SK-N-SH treated with all-trans-retinoic acid at 6 μM for 48 hours (cell line): ENCODE data around the gene RIMBP2.

Source experiments
- ATAC-seq: fragments of 200-7000 bp; cut with Tn5 transposase; 3 replicates; pipeline ENCODE4 v1.9.1; 2020; ENCODE audit warnings: mild to moderate bottlenecking, moderate library complexity
- ARNTL ChIP-seq: fragments of 450-650 bp; formaldehyde crosslinking; IDR thresholded peaks from 2 replicates; pipeline ENCODE4 v1.5.0; 2020; ENCODE audit warnings: low read depth, mild to moderate bottlenecking, moderate library complexity, borderline replicate concordance
- BACH2 ChIP-seq: fragments of 250-450 bp; sonication (Bioruptor Pico); IDR thresholded peaks from 2 replicates; pipeline ENCODE4 v1.9.0; 2021; ENCODE audit warnings: mild to moderate bottlenecking, borderline replicate concordance
- CREB5 ChIP-seq: fragments of 250-450 bp; sonication (Bioruptor Pico); IDR thresholded peaks from 2 replicates; pipeline ENCODE4 v1.5.1; 2020; ENCODE audit warnings: low read depth, mild to moderate bottlenecking, moderate library complexity
- CSDC2 ChIP-seq: fragments of 250-450 bp; sonication (Bioruptor Pico); IDR thresholded peaks from 2 replicates; pipeline ENCODE4 v1.5.0; 2020; ENCODE audit warnings: mild to moderate bottlenecking, moderate library complexity
- CSRNP3 ChIP-seq: fragments of 250-450 bp; sonication (Bioruptor Pico); IDR thresholded peaks from 2 replicates; pipeline ENCODE4 v1.5.1; 2021; ENCODE audit warnings: mild to moderate bottlenecking, moderate library complexity
- ESRRG ChIP-seq: fragments of 250-450 bp; sonication (Bioruptor Pico); IDR thresholded peaks from 2 replicates; pipeline ENCODE4 v1.6.1; 2021; ENCODE audit warnings: mild to moderate bottlenecking
- ISL1 ChIP-seq: fragments of 250-450 bp; sonication (Bioruptor Pico); IDR thresholded peaks from 2 replicates; pipeline ENCODE4 v2.1.2; 2022; ENCODE audit warnings: mild to moderate bottlenecking, moderate library complexity
- OSR1 ChIP-seq: fragments of 250-450 bp; sonication (Bioruptor Pico); IDR thresholded peaks from 2 replicates; pipeline ENCODE4 v1.8.0; 2022; ENCODE audit warnings: moderate library complexity, mild to moderate bottlenecking, inconsistent platforms
- PATZ1 ChIP-seq: fragments of 250-450 bp; sonication (Bioruptor Pico); IDR thresholded peaks from 2 replicates; pipeline ENCODE4 v1.8.0; 2020; ENCODE audit warnings: mild to moderate bottlenecking, moderate library complexity, borderline replicate concordance
- POU6F1 ChIP-seq: fragments of 250-450 bp; sonication (Bioruptor Pico); IDR thresholded peaks from 2 replicates; pipeline ENCODE4 v1.8.0; 2021; ENCODE audit warnings: low read depth, mild to moderate bottlenecking, moderate library complexity, borderline replicate concordance
- PPARA ChIP-seq: fragments of 250-450 bp; sonication (Bioruptor Pico); IDR thresholded peaks from 2 replicates; pipeline ENCODE4 v1.5.0; 2020; ENCODE audit warnings: mild to moderate bottlenecking, borderline replicate concordance
- SNAI2 ChIP-seq: fragments of 250-450 bp; sonication (Bioruptor Pico); IDR thresholded peaks from 2 replicates; pipeline ENCODE4 v1.5.0; 2020; ENCODE audit warnings: mild to moderate bottlenecking, moderate library complexity
- TCF4 ChIP-seq: fragments of 250-450 bp; sonication (Bioruptor Pico); IDR thresholded peaks from 2 replicates; pipeline ENCODE4 v1.8.0; 2021; ENCODE audit warnings: mild to moderate bottlenecking, moderate library complexity, borderline replicate concordance
- TOX ChIP-seq: fragments of 250-450 bp; sonication (Bioruptor Pico); IDR thresholded peaks from 2 replicates; pipeline ENCODE4 v1.8.0; 2021; ENCODE audit warnings: mild to moderate bottlenecking, moderate library complexity, borderline replicate concordance
- TSHZ2 ChIP-seq: fragments of 250-450 bp; sonication (Bioruptor Pico); IDR thresholded peaks from 2 replicates; pipeline ENCODE4 v1.5.0; 2020; ENCODE audit warnings: mild to moderate bottlenecking, moderate library complexity
- ZC3H10 ChIP-seq: fragments of 250-450 bp; sonication (Bioruptor Pico); IDR thresholded peaks from 2 replicates; pipeline ENCODE4 v1.5.1; 2021; ENCODE audit warnings: mild to moderate bottlenecking, moderate library complexity
- ZFP3 ChIP-seq: fragments of 250-450 bp; sonication (Bioruptor Pico); IDR thresholded peaks from 2 replicates; pipeline ENCODE4 v1.5.0; 2020; ENCODE audit warnings: mild to moderate bottlenecking, moderate library complexity
- ZNF565 ChIP-seq: fragments of 450-650 bp; formaldehyde crosslinking; conservative IDR thresholded peaks from 2 replicates; pipeline ENCODE4 v1.5.0; 2020; ENCODE audit warnings: low read depth, mild to moderate bottlenecking, moderate library complexity
- ZNF70 ChIP-seq: fragments of 450-650 bp; formaldehyde crosslinking; IDR thresholded peaks from 2 replicates; pipeline ENCODE4 v1.5.0; 2020; ENCODE audit warnings: mild to moderate bottlenecking, moderate library complexity
- ZNF8 ChIP-seq: fragments of 450-650 bp; formaldehyde crosslinking; IDR thresholded peaks from 2 replicates; pipeline ENCODE4 v1.5.0; 2020; ENCODE audit warnings: mild to moderate bottlenecking, moderate library complexity

The RIMBP2 gene

GRCh38 chr12:130483616-130484180 lies 232.4 kb downstream of the RIMBP2 start:
- TF ChIP-seq ZNF70 (no peak), BACH2 (CRISPR knock-in tag) (no peak), SNAI2 (CRISPR knock-in tag) (no peak), CSRNP3 (CRISPR knock-in tag) (no peak), ISL1 (CRISPR knock-in tag) (no peak), ZC3H10 (CRISPR knock-in tag) (no peak), OSR1 (CRISPR knock-in tag) (no peak), TOX (no peak), CREB5 (CRISPR knock-in tag) (no peak), ZNF565 (CRISPR knock-in tag) (no peak), ZNF8 (no peak), TSHZ2 (CRISPR knock-in tag) (no peak), ESRRG (CRISPR knock-in tag) (no peak), PPARA (no peak), ARNTL (no peak), CSDC2 (no peak), PATZ1 (CRISPR knock-in tag) (no peak), ZFP3 (CRISPR knock-in tag) (no peak)

GRCh38 chr12:130482448-130482847 lies 233.7 kb downstream of the RIMBP2 start:
- TF ChIP-seq OSR1 (CRISPR knock-in tag) (no peak), ZC3H10 (CRISPR knock-in tag) (no peak)
- TF ChIP-seq, all 23 proteins: peak for 0
- no peak for ATAC-seq

More at GRCh38 chr12:130483616-130484180, 232.4 kb downstream of the RIMBP2 start:
- no peak for ATAC-seq

- ATAC-seq = no peak
- TF ChIP-seq CREB5 (CRISPR knock-in tag) (no peak), TCF4 (CRISPR knock-in tag) (no peak), TSHZ2 (CRISPR knock-in tag) (no peak), CSRNP3 (CRISPR knock-in tag) (no peak), PATZ1 (CRISPR knock-in tag) (no peak), ESRRG (CRISPR knock-in tag) (no peak), ZFP3 (CRISPR knock-in tag) (no peak), TOX (no peak), ISL1 (CRISPR knock-in tag) (no peak), POU6F1 (CRISPR knock-in tag) (no peak)
Measured at GRCh38 chr12:130481392-130481879, 234.7 kb downstream of the RIMBP2 start.
